HG02798 (cell line): ENCODE results near the gene DAZL.
A peak's percentile ranks its signal among the peaks of the same experiment; 100 is the strongest.

Experiments used
- ATAC-seq: cut with Tn5 transposase; IDR thresholded peaks from one replicate; pipeline ENCODE4 v1.9.1; 2021; ENCODE audit warnings: mild to moderate bottlenecking; ENCODE audit not compliant: unreplicated experiment, poor library complexity

Gene DAZL

DNA sequence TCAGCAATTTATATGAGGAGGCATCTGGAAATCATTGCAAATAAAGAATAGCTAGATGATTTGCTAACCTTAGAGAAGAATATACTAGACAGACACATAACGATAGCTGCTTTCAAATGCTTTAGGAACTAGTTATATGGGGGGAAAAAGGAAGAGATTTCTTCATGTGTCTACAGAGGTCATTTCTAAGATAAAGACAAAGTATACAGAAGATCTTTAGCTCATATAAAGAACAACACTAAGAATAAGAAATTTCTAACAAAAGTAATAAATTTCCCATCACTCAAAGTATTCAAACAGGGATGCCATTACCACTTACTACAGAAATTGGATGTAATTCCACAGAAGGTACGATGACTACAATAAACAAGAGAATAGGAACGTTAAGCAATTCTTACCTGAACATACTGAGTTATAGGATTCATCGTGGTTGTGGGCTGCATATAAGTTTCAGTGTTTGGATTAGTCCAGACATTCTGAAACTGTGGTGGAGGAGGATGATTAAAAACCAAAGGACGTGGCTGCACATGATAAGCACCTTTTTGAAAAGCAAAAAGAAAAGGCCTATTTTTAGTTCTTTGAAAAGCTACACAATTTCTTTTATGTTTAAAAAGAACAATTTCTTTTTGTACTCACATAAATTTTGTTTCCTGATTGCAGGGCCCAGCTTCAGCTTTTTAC lies 8.7 kb downstream of the DAZL start:
- peak; percentile 49 for ATAC-seq

DNA sequence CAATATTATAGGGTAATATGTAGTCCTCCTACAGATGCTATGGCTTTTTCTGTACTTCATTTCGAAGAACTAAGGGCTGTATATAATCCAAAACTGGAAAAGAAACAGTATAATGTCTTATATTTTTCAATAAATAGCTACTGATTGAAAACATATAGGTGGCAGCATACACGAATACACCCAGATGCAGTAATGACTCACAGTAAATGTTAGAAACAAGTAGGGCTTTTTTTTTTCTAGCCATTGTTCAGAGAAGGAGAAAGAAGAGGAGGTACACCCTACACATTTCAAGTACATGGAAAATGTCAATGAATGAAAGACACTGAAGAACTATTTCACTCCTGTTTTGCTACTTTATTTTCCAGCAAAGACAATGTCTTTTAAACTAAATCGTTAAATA lies 9.4 kb downstream of the DAZL start:
- no peak for ATAC-seq

DNA sequence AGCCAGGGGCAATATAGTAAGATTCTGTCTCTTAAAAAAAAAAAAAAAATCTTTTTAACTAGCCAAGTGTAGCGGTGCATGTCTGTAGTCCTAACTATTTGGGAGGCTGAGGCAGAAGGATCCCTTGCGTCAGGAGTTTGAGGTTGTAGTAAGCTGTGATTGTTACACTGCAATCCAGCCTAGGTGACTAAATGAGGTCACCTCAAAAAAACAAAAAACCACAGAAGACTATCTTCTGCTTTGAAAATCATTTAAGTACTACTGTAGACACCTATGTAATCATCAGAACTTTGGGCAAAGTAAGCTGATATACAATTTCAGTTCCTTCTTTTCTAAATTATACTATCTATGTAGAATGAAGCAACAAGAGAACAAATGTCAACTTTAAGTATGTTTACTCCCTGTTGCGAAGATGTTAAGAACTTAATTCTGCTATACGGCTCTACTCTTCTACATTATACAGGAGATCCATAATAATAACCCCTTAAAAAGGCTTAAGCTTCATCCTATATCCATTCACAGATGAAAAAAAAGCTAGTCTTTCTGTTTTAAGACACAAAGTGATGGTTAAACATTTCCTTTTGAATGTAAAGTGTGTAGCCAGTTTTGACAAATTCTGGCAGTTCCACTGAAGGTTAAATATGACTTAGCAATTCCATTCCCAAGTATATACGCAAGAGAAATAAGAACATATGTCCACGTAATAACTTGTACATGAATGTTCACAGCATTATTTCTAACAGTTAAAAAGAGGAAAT lies 15.2 kb downstream of the DAZL start:
- ATAC-seq = peak; percentile 96

DNA sequence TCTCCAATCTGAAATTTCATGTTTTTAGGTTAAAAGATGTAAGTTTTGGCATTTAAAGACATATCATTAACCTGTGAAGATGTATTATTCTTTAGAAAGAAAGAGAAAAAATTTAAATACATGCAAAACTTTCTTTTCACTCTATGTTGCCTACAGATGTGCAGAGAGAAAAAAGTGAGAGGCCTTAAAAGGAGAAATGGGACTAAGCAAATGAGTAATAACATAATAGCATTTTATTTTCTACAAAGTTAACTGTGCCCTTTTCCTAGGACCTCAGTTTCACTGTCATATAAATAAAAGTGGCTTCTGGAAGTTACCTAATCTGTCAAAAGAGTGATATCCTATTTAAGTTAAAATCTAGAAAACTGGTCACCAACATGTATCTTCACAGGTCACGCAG lies 16.1 kb downstream of the DAZL start:
- ATAC-seq = no peak

DNA sequence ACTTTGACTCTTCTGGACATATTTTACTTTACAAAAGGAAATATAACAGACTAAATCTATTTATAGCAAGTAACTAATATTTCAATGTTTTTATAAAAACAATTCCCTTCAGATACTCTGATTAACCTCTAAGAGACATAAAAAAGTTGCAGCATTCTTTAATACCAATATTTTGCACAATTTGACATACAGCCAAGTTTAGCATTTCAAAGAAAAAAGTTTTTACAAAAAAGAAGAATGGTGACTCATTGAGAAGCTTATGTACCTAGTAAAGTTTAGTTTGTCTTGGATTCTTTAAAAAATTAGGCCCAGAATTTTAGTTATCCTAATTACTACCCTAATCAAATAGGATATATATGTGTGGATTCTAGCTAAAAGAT lies 17.6 kb downstream of the DAZL start:
- no peak for ATAC-seq

DNA sequence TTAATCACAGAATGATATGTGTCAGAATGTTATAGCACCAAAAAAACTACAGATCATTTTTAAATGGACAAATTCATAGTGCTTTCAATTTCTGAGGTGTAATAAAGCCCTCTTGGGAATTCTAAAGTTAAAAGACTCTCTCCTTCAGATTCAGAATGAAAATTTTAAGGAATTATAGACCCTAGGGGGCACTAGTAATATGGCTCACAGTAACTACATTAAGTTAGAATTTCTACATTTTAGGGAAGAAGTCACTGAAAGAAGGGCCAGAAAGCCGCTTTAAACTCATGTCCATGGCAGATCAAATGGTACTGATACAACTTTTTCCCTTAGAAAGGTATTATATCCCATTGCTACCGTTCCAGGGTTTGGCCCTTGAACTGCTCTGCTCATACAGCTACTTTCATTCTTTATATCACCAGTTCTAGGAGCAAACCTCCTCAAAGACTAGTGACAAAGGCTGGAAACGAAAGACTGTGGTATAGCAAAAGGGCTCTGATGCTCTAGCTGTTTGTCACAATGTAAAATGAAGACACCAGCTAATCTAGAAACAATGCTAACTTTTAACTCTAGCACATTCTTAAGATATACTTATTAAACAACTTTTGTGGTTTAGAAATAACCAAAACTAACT lies 18.1 kb downstream of the DAZL start:
- no peak for ATAC-seq

DNA sequence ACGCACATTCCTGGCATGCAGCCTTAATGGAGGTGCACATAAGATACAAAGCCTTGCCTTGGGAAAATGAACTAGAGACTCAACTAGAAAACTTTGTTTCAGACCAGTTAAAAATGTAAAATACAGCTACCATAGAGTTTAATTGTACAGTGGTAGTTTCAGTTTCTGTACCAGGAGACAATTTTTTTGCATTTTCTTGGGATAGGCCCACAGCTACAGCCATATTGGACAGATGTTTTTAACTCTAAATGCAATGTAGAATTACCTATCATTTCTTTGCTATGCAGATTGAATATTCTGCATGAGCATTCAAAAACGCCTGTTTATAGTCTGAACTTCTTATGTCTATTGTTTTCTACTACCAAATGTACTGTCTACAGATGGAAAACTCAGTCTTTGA lies 20.3 kb downstream of the DAZL start:
- no peak for ATAC-seq

DNA sequence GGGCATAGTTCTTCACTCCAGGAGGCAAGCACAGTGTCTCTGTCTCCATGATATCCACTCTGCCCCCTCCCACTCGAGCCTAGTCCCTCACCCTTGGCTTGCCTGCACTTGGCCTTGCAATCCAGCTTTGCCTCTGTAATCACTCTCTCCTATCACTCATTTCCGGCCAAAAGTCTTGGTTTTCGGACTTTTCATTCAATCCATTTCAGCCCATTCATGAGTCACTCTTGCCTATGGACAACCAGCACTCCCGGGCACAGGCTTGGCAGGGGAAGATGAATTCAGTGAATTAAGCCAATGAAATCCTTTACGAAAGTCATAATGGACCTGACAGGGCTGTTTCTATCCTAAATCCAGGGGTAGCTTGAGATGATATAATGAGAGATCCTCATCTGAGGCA lies 21.7 kb downstream of the DAZL start:
- ATAC-seq = no peak

DNA sequence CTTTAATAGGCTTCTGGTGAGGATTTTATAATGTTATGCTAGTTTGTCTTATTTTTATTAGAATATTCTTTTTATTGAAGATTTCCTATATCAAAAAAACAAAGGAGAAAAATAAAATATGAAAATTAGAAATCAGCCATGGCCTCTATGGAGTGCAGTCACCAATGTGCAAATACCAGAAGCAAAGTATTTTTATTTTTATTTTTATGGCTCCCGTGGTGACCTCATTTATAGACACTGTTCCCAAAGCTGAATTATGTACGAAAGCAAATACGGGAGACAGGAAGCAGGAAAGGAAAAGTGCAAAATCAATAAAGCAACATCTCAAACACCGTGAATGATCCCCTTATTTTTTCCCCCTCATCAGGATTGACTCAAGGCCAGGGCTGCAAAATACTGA lies 35.1 kb downstream of the DAZL start:
- no peak for ATAC-seq

DNA sequence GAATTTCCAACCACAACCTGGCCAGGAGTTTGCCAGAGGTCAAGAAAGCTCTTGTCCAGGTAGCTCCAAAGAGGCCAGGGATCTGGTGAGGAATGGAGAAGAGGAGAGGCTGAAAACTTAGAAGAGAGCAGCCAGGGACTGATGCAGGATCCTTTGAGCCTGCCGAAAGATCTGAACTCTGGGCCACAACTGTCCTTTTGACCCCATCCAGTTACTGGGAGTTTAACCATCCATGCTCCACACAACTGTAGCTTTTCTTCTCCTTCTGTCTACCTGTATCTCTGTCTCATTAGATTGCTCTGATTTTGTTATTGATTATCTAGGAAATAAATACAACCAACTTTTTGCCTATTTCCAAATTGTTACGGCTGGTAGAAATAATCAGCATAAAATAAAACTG lies 36.7 kb downstream of the DAZL start:
- no peak for ATAC-seq

DNA sequence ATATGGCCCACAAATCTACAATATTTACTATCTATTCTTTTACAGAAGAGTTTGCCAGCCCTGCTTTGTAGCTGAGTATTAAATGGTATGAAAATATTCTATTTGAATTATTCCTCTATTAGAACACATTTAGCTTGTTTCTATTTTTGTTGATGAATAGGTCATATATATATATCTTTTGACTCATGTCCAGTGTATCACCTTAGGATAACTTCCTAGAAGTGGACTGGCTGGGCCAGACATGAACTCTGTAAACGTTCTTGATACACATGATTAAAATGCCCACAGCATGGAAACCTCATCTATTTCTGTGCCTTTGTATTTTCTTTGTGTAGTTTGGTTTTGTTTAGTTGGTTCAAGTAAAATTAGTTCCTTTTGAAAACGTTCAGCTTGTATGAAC lies 37.1 kb downstream of the DAZL start:
- no peak for ATAC-seq

DNA sequence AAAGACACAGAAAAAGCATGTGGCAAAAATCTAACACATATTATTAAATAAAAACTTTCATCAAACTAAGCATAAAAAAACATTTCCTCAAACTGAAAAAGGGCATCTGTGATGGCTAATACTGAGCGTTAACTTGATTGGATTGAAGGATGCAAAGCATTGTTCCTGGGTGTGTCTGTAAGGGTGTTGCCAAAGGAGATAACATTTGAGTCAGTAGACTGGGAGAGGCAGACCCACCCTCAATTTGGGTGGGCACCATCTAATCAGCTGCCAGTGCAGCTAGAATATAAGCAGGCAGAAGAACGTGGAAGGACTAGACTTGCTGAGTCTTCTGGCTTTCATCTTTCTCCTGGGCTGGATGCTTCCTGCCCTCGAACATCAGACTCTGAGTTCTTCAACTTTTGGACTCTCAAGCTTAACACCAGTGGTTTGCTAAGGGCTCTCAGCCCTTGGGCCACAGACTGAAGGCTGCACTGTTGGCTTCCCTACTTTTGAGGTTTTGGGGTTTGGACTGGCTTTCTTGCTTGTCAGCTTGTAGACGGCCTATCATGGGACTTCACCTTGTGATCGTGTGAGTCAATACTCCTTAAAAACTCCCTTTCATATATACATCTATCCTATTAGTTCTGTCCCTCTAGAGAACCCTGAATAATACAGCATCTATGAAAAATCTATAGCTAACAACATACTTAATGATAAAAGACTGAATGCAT lies 45.4 kb downstream of the DAZL start:
- no peak for ATAC-seq

DNA sequence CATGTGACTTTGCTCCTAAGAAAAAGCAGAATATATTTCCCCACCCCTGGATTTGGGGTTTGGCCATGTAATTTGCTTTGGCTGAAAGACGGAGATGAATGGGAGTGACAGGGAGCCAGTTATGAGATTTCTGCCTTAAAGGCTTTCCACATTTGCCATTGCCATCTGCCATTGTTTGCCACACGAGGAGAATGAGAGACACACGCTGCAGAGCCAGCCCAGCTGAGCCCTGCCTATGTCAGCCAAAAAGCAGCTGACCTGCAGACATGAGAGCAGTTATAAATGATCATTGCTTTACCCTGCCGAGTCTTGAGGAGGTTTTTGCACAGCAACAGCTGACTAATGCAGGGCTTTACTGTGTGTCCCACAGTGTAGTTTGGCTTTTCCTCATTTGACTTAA lies 51.1 kb downstream of the DAZL start:
- ATAC-seq = no peak

DNA sequence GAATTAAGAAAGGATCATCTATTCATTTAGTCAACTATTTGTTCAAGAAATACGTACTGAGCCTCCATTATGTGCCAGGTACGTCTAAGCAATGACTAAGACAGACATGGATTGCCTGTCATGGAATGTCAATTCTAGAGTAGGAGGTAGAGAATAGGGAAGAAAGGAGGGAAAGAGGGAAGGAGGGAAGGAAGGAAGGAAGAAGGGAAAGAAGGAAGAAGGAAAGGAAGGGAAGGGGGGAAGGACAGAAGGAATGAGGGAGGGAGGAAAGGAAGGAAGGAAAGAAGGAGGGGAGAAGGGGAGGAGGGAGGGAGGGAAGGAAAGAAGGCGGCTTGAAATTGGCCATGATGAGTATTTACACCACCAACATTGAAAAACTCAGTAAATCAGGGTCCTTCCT lies 52.5 kb downstream of the DAZL start:
- ATAC-seq = no peak

DNA sequence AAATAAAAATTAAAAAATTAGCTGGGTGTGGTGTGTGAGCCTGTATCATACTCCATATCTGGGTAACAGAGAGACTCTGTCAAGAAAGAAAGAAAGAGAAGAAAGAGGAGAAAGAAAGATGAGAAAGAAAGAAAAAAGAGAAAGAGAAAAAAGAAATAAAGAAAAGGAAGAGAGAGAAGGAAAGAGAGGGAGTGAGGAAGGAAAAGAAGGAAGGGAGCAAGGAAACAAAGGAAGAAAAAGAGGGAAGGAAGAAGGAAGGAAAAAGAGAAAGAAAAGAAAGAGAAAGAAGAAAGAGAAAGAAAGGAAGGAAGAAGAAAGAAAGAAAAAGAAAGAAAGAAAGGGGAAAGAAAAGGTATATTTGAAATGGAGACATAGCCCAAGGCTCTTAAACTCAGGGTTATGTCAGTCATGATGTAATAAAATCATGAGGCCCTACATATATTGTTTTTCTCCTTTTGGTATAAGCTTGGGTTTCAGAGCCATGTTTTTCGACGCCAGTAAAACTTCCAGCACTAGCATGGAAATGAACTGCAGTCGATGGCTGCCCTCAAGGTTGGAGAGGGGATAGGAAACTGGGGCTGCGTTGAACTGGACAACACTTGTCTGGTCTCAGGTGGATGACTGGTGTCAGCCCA lies 53.8 kb downstream of the DAZL start:
- ATAC-seq = no peak

DNA sequence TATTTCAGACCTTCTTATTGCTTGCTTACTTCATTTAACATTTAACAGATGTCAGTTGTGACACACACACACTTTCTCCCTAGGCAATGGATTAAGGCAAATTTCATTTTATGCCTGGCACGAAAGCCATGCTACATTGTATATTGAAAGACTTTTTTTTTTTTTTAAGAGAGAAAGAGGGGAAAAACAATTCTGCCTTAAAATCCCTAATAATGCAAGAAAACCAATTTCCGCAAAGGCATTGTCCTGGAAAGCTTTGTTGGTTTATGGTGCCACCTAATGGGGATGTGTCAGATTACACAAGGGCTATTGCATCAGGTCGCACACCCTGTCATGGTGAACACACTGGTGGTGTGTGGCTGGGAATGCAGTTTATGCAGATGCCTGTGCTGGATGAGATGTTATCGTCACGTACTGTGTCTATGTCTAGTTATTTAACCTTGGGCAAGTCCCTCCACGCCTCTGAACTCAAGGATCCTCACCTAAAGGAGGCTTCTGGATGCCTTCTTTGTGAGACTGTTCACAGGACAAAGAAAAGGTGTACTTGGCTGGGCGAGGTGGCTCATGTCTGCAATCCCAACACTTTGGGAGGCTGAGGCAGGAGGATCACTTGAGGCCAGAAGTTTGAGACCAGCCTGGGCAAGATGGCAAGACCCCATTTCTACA lies 54.4 kb downstream of the DAZL start:
- peak; percentile 76 for ATAC-seq

DNA sequence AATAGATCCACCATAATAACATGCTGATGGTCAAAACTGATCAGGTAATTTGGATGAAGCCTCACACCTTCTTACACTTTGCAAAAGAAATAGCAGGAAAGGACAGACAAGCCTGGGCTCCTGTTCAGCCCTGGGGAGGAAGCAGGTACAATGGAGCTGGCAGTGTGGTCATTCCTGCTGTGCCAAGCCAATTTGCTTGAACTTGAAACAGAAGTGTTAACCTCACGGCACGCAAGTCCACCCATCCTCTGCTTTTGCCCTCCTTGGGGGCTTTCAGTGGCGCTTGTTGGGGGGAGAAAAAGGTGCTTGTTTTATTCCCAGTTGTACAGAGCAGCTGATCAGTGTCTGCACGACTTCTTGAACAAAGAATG lies 54.9 kb downstream of the DAZL start:
- ATAC-seq = no peak

DNA sequence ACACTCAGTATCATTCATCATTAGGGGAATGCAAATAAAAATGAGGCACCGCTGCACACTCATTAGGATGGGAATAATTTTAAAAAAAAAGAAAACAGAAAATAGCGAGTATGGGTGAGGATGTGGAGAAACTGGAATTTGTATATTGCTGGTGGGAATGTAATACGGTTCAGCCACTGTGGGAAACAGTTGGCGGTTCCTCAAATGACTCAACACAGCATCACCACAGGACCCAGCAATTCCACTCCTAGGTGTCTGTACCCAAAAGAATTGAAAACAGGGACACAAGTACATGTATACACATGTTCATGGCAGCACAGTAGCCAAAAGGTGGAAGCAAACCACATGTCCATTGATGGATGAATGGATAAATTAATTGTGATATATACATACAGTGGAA lies 56.5 kb downstream of the DAZL start:
- no peak for ATAC-seq

DNA sequence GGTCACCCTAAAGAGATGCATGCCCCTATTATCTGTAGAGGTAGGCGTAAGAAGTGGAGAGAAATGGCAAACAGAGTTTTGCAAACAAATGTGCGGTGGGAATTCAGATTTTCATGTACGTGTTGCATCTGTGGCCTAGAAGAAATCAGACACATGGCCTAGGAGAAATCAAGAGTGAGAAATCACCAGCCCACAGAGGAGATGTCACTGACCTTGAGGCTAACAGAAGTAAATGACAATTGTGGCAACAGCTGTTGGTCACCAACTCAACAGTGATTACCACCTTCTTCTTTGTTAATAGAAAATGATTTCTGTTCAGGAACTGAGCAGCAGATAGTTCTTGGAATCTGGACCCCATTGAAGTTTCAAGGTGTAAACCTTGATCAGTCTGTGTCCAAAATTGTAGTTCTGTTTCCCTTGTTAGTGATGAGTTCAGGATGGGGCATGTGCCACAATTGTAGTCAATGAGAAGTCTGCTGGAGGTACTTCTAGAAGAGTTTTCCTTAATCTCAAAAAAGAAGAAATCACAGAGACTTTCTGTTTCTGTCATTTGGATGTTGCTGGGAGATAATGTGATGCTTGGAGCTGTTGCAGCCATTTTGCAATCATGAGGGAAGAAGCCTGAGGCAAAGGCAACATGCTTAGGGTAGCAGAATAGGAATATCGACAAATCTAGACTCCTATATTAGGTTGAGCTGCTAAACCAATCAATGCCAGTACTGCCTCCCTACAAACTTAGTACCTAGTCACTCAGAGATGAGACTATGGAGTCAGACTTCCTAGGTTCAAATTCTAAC lies 57.5 kb downstream of the DAZL start:
- no peak for ATAC-seq
